ENCODE data around the gene DRICH1.

DNA sequence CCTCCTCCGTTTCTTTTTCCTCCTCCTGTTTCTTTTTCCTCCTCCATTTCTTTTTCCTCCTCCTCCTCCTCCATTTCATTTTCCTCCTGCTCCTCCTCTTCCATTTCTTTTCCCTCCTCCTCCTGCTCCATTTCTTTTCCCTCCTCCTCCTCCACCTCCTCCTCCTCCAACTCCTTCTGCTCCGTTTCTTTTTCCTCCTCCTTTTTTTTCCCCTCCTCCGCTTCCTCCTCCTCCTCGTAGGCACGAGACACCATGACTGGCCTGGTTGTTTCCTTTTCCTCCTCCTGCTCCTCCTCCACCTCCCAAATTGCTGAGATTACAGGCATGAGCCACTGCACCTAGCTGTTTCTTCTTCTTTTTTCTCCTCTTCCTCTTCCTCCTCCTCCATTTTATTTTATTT lies 25.6 kb upstream of the DRICH1 start:
- TF ChIP-seq ZFP30 (CRISPR knock-in tag; IDR thresholded peaks at IDR 0.05) (no peak), TOX (CRISPR knock-in tag; IDR thresholded peaks at IDR 0.05; ENCODE audit: borderline replicate concordance) (no peak), ZFP3 (CRISPR knock-in tag; IDR thresholded peaks at IDR 0.05) (no peak), GLIS3 (CRISPR knock-in tag; IDR thresholded peaks at IDR 0.05) (no peak)

Measured in SK-N-SH treated with all-trans-retinoic acid at 6 μM for 48 hours (cell line).